GM19324 (cell line): ENCODE data around the gene WIPF2.

ENCODE experiments used
- ATAC-seq: cut with Tn5 transposase; IDR thresholded peaks from one replicate; pipeline ENCODE4 v1.9.1; 2021; ENCODE audit warnings: mild to moderate bottlenecking, moderate library complexity; ENCODE audit not compliant: unreplicated experiment, low FRiP score

WIPF2 gene

DNA sequence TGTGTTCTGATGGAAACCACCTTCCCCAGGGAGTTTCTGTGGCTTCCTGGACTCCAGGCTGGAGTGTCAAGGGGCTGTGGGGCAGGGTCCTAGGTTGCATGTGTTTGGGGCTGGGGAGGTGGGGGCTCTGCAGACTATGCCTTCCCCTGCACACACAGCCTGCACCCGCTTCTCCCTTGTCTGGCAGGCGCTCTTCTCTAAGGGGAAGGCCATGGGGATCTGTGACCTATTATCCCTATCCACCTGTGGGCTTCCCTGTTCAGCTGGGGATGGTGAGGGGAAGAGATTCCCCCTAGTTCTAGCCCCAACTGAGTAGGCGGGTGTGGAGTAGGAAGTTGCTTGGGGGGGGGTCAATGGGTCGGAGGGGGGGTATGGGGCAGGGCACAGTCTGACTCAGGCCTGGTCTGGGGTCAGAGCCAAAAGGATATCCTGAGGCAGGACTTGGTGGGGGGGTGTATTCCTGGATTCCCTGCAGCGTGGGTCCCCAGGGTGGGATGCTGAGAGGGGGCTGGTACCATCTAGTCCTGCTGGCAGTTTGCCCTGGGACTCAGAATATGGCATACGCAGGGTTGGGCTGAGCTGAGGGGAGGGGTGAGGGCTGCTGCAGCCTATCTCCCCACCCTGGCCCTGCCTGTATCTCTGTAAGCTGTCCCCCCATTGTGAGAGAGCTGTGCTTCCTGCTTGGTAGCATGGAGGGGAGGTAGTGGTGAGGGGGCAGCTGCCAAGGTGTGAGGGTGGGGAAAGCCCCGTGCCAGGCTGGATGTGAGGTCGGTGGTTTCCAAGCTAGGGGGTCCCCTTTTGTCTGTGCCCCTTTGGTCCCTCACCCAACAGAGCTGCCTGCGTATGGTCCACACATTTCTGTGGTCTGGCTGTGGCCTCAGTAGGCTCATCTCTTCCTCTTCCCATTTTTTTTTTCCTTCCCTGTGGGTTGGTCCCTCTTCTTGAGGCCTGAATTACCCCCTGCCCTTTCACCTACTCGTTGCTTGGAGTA lies 104.6 kb downstream of the WIPF2 start:
- no peak for ATAC-seq

DNA sequence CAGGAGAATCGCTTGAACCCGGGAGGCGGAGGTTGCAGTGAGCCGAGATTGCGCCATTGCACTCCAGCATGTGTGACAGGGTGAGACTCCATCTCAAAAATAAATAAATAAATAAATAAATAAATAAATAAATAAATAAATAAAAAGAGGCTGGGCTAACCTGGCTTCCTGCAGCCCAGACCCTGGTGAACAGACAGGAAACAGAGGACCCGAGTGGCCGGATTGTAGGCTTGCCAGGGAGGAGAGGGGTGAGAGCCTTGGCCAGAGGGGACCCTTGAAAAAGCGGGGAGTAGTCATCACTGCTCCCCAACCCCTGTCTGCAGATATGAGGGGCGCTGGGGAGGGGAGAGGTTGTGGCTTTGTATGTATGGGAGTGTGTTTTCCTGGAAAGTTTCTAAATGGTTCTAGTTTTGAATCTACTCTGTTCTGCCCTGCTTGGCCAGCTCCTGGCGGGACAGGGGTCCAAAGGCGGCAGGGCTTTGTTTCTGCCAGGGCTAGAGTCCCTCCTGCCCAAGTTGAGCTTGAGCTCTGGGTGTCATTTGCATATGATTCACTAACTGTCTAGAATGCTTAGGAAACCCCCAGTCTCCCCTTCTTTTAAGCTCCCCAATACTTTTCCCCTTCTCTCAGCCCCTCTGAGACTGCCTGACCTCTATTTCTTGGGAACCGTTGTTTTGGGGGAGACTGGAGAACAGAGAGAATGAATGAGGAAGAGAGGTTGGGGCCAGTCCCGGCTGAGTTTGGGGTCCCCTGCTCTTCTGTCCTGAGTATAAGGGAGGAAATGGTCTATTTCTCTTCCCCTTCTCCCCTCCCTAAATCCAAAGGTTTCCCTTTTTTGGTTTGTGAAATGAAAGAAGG lies 106.3 kb downstream of the WIPF2 start:
- ATAC-seq = no peak

DNA sequence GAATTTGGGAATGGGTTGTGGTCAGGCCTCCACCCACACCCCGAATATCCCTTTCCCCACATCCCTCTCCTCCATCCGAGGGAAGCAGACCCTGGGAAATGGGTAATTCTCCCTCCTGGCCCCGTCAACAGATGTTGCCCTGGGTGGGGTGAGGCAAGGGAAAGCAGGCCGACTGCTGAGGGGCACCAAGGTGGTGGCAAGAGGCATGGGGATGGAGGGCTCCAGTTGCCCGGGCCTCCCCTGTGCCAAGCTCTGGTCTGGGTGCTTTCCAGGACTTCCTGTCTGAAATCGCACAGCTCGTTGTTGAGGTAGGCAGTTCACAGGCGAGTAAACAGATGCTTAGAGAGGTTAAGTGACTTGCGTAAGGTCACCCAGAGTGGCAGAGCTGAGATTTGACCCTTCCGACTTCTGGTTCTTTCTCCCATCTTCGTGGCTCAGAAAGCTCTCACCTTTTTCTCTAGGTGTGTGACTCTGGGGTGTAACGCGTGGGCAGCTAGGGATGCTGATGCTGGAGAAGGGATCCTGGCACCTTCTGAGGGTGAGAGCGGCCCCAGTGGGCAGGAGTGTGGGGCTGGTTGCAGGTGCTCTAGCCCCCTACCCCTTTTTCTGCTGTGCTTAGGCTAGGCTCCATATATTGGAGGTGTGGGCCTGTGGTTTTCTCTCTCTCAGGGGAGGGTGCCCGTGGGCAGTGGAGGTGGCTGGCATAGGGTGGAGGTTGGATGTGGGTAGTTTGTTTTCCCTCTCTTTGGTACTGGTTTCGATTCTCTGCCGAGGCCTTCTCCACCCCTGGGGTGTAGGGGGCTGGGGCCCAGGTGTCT lies 107.1 kb downstream of the WIPF2 start:
- no peak for ATAC-seq

DNA sequence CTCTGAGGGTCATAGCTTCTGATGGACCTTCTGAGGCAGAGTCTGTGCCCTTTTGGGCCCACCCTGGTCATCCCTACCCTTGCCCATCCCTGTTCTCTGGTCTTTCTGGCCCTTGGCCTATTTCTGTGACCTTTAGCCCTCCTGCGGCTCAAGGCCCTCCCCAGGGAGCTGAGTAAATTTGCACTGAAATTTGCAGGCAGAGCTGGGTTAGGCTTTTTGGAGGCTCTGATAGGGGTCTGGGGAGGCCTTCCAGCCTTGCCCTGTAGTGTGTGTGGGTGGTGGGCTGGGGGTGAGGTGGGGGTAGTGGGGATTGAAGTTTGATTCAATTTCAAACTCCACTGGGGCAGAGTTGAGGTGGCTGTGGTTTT lies 107.7 kb downstream of the WIPF2 start:
- ATAC-seq = no peak

DNA sequence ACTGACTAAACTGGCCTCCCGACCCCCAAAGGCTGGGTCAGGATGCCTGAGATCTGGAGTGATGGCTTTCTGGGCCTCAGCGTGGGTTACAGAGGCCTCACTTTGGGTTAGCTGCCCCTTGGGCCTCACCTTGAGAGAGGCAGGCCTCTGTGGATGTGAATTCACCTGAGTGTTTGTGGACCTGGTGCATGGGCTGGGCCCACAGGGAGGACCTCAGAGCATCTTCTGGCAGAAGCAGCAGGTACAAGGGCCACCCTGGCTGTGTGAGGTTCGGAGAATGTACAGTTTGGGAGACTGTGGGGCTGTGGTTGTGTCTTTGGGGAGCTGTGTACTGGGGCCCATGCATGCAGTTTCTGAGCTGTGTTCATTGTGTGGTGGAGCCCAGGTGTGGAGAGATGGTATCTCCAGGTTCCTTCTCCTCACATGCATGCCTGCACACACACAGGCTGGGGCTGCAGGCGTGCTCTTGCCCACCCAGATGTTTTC lies 108.2 kb downstream of the WIPF2 start:
- ATAC-seq = no peak

DNA sequence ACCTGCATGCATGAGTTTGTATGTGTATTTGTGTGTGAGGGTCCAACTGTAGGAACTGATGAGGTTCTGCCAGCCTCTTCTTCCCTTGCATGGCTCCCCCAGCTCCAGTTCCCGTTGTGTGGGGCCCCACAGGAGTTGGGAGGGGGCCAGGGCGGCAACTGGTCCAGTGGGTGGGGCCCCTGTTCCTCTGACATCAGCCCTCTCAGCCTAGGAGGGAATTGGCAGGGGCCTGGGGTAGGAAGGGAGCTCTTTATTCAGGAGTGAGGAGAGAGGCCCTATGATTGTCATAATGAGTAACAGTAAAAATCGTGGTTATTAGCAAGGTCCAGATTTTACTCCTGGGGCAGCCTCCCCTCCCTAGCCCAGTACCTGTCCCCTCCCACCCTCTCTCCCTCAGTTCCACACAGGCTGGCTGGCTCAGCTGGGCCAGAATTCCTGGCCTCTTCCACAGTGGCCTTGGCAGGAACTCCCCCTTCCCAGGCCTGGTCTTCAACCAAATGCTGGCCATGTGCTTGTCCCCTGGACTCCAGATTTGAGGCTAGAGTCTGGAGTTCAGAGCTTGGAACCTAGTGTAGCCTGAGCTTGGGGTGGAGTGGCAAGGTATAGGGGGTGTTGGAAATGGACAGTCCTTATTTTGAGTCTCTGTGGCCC lies 108.8 kb downstream of the WIPF2 start:
- no peak for ATAC-seq

DNA sequence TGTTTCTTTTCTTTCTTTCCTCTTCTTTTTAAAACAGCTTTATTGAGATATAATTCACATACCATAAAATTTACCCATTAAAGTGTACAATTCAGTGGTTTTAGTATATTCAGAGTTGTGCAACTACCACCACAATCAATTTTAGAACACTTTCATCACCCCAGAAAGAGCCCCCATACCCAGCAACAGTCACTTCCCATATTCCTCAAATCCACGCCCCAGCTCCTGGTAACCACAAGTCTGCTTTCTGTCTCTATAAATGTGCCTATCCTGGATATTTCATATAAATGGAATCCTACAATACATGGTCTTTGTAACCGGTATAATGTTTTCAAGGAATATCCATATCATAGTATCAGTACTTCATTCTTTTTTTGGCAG lies 109.3 kb downstream of the WIPF2 start:
- ATAC-seq = no peak

DNA sequence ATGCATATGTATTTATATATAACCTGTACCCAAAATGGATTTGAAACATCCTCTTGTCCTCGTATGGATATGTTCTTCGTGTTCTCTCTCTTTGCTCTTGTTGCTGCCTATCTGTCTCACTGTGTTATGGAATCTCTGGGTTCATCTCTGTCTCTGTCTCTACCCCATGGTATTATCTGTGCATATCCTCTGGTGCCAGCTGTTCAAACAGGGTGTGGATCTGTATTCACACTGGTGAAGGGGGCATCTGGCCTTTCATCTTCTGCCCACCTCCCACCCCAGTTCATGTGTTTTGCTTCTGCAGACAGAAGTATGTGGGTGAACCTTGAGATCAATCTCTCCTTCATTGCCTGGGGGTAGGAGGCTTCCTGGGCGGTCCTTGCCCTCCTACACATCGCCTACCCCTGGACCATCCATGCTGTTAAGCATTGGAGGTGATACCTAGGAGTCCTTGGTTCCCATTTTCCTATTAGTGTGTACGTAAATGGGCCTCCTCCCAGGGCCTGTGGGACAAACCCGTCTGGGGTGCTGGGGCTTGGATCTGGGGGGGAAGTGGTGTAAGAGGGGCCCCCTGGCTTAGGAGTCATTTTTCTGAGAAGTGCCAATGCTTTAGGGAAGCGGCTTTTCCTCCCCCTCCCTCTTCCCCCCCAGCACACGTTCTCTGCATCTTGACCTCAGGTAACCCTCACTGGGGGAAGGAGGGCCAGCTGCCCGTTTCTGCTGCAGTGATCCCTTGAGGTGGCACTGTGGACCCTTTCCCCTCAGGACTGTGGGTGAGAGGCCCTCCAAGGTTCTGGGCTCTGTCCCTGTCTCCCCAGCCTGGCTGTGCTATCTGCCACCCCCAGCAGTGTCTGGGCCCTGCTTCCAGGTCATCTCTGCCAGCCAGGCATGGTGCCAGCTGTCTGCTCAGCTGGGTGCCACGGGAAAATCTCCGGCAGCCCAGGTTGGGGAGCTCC lies 111.0 kb downstream of the WIPF2 start:
- ATAC-seq = no peak

DNA sequence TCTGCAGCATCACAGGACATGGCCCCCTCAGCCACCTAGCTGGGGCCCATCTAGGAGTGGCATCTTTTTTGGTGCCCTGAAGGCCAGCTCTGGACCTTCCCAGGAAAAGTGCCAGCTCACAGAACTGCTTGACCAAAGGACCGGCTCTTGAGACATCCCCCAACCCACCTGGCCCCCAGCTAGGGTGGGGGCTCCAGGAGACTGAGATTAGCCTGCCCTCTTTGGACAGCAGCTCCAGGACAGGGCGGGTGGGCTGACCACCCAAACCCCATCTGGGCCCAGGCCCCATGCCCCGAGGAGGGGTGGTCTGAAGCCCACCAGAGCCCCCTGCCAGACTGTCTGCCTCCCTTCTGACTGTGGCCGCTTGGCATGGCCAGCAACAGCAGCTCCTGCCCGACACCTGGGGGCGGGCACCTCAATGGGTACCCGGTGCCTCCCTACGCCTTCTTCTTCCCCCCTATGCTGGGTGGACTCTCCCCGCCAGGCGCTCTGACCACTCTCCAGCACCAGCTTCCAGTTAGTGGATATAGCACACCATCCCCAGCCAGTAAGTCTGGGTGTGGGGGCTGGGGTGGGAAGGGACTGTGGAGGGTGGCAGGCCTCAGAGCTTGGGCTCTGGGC lies 111.9 kb downstream of the WIPF2 start:
- ATAC-seq = no peak

DNA sequence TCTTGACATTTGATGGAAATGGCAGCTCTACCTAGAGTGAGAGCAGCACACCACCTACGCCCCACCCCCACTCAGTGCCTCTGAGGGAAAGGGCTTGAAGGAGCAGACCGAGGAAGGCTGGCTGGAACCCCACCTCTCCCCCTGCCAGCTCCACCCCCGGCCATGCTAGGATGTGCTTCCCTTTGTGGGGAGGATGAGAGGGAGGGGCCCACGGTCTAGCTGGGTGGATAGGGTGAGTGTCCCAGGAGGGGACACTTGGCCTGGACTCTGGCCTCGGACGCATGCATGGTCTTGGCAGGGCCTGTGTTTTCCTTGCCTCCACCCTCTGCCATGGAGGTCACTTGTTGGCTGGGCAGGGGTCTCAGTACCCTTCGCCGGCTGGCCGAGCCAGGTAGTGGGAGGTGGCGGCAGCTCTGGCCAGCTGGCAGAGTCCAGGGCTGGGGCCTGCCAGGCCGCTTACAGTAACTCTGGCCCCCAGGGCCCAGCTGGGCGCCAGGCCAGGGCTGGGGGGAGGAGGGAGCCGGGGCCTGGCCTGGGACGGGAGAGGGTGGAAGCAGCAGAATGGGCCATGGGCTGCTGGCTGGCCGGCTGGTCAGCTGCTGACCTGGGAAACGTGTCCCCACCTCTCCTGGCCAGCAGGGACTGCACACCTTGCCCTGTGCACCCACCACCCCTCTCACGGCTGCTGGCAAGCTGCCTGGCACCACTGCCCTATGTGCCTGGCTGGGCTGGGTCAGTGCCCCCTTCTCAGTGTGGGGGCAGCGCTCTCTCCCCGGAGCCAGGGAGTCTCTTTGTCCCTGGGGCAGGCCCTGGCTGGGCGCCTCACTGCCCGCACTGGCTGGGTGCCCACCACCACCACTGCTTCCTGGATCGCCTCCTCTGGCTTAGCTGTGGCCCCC lies 112.9 kb downstream of the WIPF2 start:
- ATAC-seq = no peak
